CD4-positive, alpha-beta T cell treated with Interleukin-1 beta for 1 hour (primary cell): Measurements from ENCODE around the gene TOMM6.
A peak's percentile ranks its signal among the peaks of the same experiment; 100 is the strongest.
"Not testable (repeated sequence)": the region's sequence is repeated elsewhere in the genome, so short reads cannot be mapped to it uniquely, and the experiment has no call there.

Experiments
- DNase-seq, 2 donors: peaks; one replicate each; pipeline ENCODE4 v3.0.0-alpha.2; 2020 to 2022

The TOMM6 gene

DNA sequence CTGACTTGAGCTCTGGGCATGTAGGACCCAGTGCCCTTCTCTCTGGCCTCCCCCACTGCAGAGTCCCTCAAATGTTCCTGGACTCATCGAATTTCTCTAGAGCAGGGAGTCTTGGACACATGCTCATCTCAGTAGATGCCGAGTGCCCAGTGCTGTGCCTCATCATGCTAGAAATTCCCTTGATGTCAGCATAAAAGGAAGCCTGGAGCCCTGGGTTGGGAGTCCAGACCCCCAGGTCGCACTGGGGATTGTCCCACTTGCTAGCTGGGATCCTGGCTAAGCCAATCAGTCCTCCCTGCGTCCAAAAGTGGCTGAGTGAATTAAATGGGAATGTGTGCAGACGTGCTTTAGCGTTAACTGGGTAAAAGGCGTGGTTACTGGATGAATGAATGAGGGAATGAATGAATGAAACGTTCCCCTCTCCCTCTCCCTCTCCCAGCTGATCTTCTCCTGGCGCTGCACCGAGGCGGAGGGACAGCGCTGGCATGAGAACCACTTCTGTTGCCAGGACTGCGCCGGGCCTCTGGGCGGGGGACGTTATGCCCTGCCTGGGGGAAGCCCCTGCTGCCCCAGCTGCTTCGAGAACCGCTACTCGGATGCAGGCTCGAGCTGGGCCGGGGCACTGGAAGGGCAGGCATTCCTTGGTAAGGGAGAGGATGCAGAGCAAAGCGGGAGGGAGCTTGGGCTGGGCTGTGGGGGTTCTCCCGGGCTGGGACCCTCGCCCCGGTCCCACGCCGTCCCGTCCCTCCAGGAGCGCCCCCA lies 1.6 kb upstream of the TOMM6 start:
- DNase-seq = no peak

DNA sequence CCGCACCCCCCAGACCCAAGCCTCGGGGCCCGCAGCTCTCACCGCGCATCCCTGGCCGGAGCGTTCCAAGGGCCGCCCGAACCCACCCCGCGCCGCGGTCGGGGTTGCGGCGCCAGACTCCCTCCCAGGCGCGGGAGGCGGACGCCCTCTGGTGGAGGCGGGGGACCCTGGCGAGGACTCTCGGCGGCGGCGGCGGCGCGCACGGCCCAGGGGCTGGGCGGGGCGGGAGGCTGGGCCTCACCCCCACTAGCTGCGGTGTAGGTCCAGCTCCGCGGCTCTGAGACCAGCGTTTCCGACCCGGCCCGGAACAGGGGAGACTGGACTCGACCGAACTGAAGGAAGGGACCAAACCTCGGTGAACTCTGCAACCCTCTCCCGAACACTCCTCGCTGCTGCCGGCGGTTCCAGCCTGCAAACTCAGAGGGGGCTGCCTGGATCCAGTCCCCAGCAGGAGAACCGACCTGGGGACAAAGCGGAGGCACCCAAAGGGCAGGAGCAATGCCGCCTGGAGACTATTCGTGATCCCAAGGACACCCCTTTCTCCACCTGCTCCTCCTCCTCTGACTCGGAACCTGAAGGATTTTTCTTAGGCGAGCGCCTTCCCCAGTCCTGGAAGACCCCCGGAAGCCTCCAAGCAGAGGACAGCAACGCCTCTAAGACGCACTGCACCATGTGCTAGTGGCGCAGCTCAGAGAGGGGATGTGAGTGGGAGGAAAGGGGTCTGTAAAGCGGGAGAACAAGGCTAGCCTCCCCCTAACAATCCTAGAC lies 859 bp upstream of the TOMM6 start:
- DNase-seq = peak; percentile 84 to 89

DNA sequence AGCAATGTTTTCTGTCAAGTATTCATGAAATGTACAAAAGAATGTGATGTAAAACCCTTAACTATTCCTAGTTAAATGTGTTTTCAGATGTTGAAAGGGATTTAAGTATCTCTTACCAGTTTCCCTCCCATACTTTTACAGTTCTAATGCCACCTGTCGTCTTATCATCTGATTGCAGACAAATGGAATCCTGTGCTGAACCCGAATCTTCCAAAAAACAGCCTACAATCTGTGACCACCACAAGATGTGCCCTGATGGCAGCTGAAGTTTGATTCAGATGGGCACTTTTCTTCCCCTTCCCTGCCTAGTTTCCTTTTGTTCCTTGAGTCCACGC lies 1.9 kb downstream of the TOMM6 start:
- no peak for DNase-seq

DNA sequence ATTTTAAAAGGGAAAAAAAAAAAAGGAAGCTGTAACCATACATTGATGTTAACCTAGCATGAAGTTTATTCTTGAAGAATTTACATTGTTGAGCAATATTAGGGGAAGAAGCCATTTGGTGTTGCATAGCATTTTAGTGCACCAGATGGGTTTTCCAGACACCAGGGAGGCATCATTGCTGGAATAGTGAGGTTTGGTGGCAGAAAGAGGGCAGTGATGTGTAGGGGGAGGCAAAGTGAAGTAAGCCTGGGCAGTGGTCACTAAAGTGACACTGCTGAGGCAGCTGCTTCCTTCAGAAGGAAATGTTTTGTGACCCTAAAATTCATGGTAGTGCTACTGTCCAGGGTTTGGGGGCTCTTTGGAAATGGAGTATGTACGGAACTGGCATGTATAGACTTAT lies 2.6 kb downstream of the TOMM6 start:
- no peak for DNase-seq

DNA sequence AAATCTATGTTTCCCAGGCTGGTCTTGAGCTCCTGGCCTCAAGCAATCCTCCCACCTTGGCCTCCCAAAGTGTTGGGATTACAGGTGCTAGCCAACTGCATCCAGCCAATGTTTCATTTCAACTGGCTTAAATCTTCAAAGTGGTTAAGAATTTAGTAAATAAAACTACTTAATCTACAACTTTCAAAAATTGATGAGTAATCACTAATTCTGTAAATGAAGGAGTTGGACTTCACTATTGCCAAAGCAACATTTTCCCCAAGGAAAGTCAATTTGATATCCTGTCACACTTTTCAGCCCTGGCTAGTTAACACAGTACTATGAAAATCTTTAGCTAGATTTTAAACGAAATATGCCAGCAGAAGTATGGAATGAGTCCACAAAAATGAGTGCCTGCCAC lies 3.8 kb downstream of the TOMM6 start:
- no peak for DNase-seq

DNA sequence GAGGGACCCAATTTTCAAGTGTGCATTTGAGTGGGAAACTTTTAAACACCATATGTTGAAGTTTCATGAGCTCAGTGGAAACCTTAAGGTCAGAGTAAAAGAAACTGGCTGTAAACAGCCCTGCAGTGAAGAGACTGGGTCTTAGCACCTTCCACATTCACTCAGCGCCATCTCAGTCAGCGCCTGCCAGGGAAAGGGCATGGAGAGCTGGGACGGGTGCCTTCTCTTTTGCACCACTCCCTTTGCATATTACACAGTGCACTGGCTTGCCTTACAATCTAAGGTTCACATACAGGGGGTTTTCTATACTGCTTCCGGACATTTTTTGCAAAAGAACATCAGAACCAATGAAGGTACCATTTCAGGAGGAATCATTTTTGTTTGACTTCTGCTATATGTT lies 4.5 kb downstream of the TOMM6 start:
- no peak for DNase-seq

DNA sequence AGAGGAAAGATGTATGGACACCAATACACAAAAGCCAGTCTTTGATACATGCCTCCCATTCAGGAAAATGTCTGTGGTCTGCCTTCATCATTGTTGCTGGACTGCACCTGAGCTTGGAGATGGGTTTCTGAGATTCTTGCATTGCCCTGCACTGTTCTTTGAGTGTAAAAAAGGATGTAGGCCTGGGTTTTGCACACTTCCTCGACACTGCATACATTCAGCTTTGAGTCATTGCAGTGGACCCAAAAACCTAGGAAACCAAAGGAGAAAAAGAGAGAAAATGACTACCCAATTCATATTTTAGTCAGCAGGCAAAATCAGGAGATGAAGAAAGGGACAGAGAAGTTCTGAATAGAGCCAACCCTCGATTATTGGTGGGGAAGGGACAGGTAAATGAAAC lies 9.0 kb downstream of the TOMM6 start:
- DNase-seq = no peak

DNA sequence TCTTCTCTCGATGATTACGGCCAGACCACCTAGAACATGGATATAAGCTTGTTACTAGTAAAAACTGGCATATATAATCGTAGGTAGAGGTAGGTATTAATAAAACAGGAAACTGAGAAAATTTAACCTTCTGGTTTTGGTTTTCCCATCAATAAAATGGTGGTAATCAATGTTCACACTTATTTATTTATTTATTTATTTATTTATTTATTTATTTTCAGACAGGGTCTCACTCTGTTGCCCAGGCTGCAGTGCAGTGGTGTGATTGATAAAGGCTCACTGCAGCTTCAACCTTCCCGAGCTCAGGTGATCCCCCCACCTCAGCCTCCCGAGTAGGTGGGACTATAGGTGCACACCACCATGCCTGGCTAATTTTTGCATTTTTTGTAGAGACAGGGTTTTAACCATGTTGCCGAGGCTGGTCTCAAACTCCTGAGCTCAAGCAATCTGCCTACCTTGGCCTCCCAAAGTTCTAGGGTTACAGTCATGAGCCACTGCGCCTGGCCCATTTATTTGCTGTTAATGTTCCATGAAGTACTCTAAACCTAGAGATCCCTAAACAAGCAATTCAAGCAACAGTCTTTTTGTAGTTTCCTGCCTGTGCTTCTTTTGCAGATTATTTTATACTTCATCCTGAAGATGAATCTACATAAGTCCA lies 11.5 kb downstream of the TOMM6 start:
- DNase-seq = no peak

DNA sequence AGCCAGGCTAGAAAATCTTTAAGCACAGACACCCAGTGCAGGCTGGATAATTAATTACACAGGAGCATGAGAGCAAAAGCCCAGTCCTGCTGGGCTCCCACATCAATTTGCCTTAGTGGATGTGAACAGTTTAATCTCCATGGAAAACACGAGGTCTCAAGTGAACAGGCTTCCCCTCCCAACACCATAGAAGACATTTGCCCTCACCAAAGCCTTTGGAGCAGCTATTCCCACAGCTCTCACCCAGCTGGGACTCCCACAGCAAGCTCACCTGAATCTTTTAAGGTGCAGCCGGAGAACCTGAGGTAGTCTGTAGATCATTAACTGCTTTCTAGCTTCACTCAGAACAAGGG lies 12.0 kb downstream of the TOMM6 start:
- DNase-seq = no peak

DNA sequence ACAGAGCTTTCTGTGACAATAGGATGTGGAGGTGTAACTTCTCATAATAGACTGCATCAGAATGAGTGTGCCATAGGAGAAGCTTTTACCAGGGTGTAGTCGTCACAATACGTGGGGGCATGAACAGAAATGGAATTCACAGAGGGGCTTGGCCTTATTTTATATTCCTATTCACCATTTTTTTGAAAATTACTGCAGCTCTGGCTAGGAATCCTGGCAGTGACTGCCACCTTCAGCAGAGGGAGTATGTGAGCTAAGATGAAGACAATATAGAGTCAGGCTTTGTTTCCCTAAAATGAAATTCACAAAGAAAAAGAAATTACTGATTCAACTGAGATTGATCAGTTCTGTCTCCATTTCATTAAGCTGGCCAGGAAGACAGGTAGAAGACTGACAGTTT lies 13.9 kb downstream of the TOMM6 start:
- no peak for DNase-seq

DNA sequence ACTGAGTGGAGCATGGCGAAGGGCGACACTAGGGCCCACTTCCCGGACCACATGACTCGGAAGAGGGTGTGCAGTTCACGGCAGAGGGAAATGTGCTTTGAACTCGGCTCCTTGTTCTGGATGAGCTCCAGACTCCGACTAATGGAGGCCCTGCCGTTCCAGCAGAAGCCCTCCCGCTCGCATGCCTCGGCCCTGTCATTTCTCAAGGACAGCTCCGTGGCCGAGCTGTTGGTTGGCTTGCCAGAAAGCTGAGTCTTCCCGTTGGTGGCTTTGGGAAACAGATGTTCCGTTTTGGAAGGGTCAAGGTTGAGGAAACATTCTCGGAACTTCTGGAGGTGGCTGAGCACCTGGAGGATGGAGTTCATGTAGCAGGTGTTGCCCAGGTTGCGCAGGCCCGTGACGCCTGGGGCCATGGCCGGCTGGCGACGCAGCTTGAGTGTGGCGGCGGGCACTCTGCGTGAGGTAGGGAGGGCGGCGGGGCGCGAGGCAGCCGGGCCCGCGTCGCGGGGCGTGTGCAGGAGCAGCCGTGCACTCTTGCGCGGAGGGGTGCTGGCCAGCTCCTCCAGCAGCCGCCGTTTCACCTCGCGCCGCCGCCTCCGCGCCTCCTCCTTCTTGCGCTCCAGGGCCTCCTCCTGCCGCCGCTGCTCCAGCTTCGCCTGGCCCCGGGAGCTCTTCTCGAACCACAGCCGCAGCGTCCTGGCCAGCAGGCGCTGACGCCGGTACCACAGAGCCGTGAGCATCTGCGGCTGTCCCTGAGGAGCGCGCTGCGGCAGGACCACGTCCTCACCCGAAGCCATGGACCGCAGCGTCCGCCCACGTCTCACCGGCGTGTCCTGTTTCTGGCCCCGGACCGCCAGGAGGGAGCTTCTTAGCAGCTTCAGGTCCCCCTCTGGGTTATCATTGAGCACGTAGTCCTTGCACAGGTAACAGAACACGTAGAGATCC lies 18.6 kb downstream of the TOMM6 start:
- no peak for DNase-seq

DNA sequence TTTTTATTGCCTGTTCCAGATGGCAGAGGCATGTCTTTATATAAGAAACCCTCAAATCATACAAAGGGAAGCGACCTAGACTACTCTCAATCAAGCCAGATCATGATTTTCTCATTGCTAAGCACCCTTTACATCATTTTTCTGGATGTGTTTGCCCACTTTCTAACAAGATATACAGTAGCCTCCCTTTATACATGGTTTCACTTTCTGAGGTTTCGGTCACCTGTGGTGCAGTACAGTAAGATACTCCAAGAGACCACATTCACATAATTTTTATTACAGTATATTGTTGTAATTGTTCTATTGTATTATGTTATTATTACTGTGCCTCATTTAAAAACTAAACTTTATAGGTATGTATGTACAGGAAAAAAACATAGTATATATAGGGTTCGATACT lies 23.6 kb downstream of the TOMM6 start:
- no peak for DNase-seq

DNA sequence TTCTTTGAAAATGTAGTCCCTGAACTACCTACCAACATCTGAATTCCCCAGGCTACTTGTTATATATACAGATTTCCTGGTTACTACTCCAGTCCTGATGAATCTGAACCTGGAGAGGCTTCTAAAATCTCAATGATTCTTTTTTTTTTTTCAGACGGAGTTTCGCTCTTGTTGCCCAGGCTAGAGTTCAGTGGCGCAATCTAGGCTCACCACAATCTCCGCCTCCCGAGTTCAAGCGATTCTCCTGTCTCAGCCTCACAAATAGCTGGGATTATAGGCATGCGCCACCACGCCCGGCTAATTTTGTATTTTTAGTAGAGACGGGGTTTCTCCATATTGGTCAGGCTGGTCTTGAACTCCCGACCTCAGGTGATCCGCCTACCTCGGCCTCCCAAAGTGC lies 24.5 kb downstream of the TOMM6 start:
- DNase-seq = not testable (repeated sequence)

DNA sequence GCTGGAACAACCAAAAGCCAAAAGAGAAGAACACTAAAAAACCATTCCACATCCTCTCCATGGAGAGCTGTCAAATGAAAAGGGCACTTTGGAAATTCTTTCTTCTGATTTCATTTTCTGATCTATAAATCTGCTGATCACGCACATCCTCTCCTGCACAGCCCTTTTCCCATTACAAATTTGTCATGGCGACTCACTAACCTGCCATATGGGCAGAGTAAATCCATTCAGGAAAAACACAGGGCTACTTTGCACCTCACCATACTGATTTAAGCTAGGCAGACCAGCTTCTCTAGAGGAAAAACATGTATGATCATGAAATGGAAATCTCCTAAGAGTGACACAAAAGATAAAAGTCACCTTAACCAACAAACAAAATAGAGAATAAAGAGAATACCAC lies 26.0 kb downstream of the TOMM6 start:
- DNase-seq = no peak

DNA sequence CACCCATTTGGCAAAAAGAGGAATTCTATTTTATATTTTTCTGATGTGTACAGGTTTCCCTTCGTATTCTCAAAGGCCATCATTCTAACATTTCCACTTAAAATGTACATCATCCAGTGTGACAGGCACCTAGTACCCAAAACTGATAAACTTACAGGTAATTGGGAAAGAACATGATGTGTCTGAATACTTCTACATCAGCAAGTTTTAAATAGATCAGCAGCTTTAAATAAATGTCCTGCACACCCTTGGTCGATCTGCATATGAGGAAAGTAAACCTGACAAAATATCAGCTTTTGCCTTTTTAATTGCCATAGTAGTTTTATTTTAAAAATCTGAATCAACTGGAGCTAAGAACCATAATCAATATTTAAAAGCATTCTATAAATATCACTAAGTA lies 26.5 kb downstream of the TOMM6 start:
- no peak for DNase-seq

DNA sequence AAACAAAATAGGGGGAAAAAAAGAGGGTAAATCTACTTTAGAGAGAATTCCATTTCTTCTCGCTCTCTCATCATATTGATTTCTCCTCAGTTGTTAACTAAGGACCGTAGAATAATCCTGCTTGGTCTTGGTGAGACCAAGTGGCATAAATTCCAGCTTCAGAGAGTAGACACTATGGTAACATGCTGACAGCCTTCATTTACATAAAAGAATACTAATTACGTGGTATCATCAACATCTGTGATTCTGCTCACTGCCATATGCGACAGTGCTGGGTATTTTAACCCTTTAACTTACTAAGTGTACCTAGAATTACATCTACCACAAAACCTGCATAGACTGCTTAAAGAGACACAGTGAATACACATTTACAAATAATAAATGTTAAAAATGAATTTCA lies 27.1 kb downstream of the TOMM6 start:
- no peak for DNase-seq

DNA sequence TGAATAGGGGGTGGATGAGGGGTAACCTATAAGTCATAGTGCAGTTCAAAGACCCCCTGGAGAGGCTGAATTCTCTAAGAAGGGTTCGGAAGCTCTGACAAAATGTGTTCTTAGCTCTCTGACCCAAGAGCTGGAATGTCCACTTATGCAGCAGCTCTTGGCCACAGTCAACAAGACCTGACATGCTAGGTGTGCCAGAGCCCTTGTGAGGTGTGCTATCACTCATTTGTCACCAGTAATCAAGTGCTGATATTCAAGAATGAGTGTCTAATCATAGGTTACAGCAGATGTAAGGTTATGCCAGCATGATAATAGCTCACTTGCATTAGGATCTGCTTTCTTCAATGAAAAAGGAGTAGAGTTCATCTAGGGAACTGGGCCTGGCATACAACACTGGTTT lies 28.1 kb downstream of the TOMM6 start:
- DNase-seq = no peak

DNA sequence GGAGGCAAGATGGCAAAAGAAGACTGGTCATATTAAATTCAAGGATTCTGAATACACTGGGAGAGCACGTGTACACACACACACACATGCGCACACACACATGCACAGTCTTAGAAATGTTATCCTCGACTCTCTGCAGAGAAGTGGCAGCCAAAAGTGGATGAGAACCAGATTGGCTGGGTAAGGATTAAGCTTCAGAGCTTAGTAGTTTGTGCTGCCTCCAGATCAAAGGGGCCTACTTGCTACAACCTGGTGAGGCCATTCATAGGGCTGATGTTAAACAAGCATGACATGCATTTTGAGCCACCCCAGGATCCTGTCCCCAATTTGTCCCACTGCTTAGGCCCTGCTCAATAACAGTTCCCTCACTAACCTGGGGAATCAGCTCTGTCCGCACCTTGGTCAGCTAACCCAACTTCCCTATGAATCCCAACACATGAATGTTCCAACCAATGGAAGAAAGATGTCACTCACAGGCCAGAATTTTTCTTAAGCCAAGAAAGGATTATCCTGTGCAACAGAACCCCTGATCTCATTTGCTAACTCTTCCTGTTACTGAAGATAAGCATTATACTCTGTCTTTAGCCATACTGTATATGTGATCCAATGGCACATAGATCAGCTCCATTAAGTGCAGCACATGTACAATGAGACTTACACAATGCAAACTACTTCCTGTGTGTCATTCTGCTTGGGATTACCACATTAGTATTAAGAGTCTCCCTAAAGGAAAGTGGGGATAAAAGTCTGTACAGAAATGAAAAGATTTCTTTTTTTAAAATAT lies 31.0 kb downstream of the TOMM6 start:
- no peak for DNase-seq

DNA sequence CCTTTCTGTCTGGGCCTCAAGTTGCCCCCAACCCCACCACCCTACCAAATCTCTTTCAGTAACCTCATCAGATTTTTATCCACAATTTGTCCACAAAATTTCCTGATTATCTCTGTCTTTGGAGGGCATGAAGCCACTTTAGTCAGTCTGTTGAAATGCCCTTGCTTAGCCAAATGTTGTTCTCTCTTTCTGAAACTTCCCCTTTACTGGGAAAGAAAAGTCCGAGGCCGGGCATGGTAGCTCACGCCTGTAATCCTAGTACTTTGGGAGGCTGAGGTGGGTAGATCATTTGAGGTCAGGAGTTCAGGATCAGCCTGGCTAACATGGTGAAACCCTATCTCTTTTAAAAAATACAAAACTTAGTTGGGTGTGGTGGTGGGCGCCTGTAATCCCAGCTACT lies 33.8 kb downstream of the TOMM6 start:
- no peak for DNase-seq

DNA sequence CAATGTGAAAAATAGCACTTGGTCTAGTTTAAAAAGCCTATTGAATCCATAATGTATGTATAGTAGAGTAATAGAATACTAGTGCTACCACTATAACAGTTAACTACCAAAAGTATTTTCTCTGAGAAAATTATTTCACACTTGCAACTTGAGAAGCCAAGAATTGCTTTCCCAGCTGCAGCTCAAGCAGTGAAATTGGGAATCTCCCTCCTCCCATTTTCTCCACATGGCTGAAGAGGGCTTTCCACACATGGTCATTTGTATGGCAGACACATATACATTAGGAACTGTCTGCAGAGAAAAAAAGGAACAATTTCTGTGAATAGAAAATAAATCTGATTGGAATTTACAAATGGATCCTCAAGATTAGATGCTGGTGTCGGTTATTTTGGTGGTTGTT lies 34.5 kb downstream of the TOMM6 start:
- no peak for DNase-seq

DNA sequence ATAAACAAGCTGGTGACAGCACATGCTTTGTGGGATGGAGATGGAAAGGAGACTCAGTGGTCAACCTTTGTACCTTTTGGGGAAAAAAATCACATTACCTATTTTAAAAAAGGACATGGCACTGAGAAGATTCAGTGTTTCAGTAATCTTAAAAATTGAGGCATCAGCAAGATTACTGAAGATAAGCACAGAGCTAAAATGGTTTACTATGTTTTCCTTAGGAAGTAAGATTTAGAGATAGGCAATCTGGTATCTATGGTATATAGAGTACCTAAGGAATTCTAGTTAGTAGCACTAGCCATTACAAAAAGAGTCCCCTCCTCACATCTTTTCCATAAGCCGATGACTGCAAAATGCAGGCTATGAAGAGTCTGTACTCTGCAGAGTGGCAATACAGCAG lies 35.7 kb downstream of the TOMM6 start:
- DNase-seq = no peak
